SK-N-SH (cell line): Measurements from ENCODE around the gene ZNF414. TPM values are rescaled to one million over a fixed set of nuclear protein-coding genes. Genes with fewer than 3 reads are reported as not detected.

Source experiments
- CTCF ChIA-PET: fragments of 300-600, 350-600 bp; formaldehyde crosslinking; extraction: SDS; loops from one replicate; lab custom pipeline; 2021; lab: Yijun Ruan, JAX
- POLR2A ChIA-PET: fragments of 350-600 bp; sonication (Branson Sonifier 250); formaldehyde crosslinking; extraction: SDS; loops from one replicate; lab custom pipeline; 2020; ENCODE audit warnings: antibody characterized with exemption, inconsistent platforms; lab: Yijun Ruan, JAX
- DNase-seq: peaks from one replicate; pipeline ENCODE4 v3.0.0; 2012
- H2AFZ ChIP-seq: fragments of 200-600 bp; sonication (generic); 2 replicates; pipeline ENCODE4 v1.8.1; 2016; ENCODE audit warnings: antibody characterized with exemption, mild to moderate bottlenecking, low read depth
- H3F3A ChIP-seq: fragments of 200-600 bp; sonication (generic); replicated peaks from 2 replicates; pipeline ENCODE3; 2016; ENCODE audit warnings: antibody characterized with exemption, mild to moderate bottlenecking; ENCODE audit not compliant: insufficient read depth
- H3K27ac ChIP-seq, 2 experiments: fragments of 200-500 bp in 1 of 2; fragments of 200-600 bp in 1 of 2; sonication (Bioruptor generic) in 1 of 2; sonication (generic), shearing (Covaris generic) in 1 of 2; 2 replicates each; pipeline versions ENCODE4 v1.5.1 to v1.6.1; 2014 to 2016; ENCODE audit warnings: low read depth in 2 of 2, inconsistent platforms in 1 of 2, low read length in 1 of 2, mild to moderate bottlenecking in 1 of 2, mixed read lengths in 1 of 2
- H3K27me3 ChIP-seq: fragments of 200-600 bp; sonication (generic), shearing (Covaris generic); 2 replicates; pipeline ENCODE4 v1.6.1; 2016; ENCODE audit warnings: mixed run types; ENCODE audit not compliant: insufficient read depth
- H3K36me3 ChIP-seq, 2 experiments: fragments of 200-500 bp in 1 of 2; fragments of 200-600 bp in 1 of 2; sonication (Bioruptor generic) in 1 of 2; sonication (generic) in 1 of 2; replicated peaks in 1 of 2; 2 replicates each; pipeline versions ENCODE3 to v1.5.1; 2014 to 2016; ENCODE audit warnings: low read length in 1 of 2, mild to moderate bottlenecking in 1 of 2; ENCODE audit not compliant: insufficient read depth in 2 of 2, control insufficient read depth in 1 of 2
- H3K4me1 ChIP-seq, 2 experiments: fragments of 200-500 bp in 1 of 2; fragments of 200-600 bp in 1 of 2; sonication (Bioruptor generic) in 1 of 2; sonication (generic), shearing (Covaris generic) in 1 of 2; 2 replicates each; pipeline versions ENCODE4 v1.5.1 to v1.6.1; 2014 to 2016; ENCODE audit warnings: low read depth in 1 of 2, low read length in 1 of 2, mixed run types in 1 of 2; ENCODE audit not compliant: insufficient read depth in 2 of 2, control insufficient read depth in 1 of 2
- H3K4me2 ChIP-seq: fragments of 200-600 bp; sonication (generic), shearing (Covaris generic); 2 replicates; pipeline ENCODE4 v1.6.1; 2017; ENCODE audit warnings: mixed run types
- H3K4me3 ChIP-seq, 2 experiments: fragments of 200-500 bp in 1 of 2; fragments of 200-600 bp in 1 of 2; sonication (Bioruptor generic) in 1 of 2; sonication (generic), shearing (Covaris generic) in 1 of 2; 2 replicates each; pipeline versions ENCODE4 v1.5.1 to v1.8.1; 2014 to 2016; ENCODE audit warnings: low read depth in 2 of 2, inconsistent platforms in 1 of 2, low read length in 1 of 2, mild to moderate bottlenecking in 1 of 2, mixed read lengths in 1 of 2, moderate library complexity in 1 of 2
- H3K79me2 ChIP-seq: fragments of 200-600 bp; sonication (generic); 2 replicates; pipeline ENCODE4 v1.8.1; 2017; ENCODE audit warnings: mild to moderate bottlenecking; ENCODE audit not compliant: insufficient read depth
- H3K9ac ChIP-seq: fragments of 200-600 bp; sonication (generic); 2 replicates; pipeline ENCODE4 v1.6.1; 2017; ENCODE audit warnings: mixed run types
- H3K9me2 ChIP-seq: fragments of 200-600 bp; sonication (generic); 2 replicates; pipeline ENCODE4 v1.6.1; 2017; ENCODE audit warnings: mixed run types
- H3K9me3 ChIP-seq: fragments of 200-600 bp; sonication (generic); 2 replicates; pipeline ENCODE4 v1.6.1; 2017; ENCODE audit warnings: mixed run types, mild to moderate bottlenecking, moderate library complexity
- H4K20me1 ChIP-seq: fragments of 200-600 bp; sonication (generic); 2 replicates; pipeline ENCODE4 v1.6.1; 2017; ENCODE audit warnings: mild to moderate bottlenecking, mixed run types; ENCODE audit not compliant: insufficient read depth
- CHD2 ChIP-seq: fragments of 150-350 bp; IDR thresholded peaks from 2 replicates; pipeline ENCODE4 v1.6.1; 2018; ENCODE audit warnings: low read length; ENCODE audit not compliant: partially characterized antibody
- CTCF ChIP-seq: fragments of 200-600 bp; sonication (generic); IDR thresholded peaks from 2 replicates; pipeline ENCODE4 v1.6.1; 2017; ENCODE audit warnings: antibody characterized with exemption, mild to moderate bottlenecking, moderate library complexity
- EZH2phosphoT487 ChIP-seq: fragments of 200-600 bp; sonication (generic); IDR thresholded peaks from 2 replicates; pipeline ENCODE4 v1.6.1; 2017; ENCODE audit warnings: low read depth, mixed run types, mild to moderate bottlenecking, antibody characterized with exemption, moderate library complexity, borderline replicate concordance
- FOSL2 ChIP-seq: IDR thresholded peaks from 2 replicates; pipeline ENCODE4 v1.4.0; 2012; ENCODE audit warnings: low read depth, mild to moderate bottlenecking, moderate library complexity, borderline replicate concordance
- GATA2 ChIP-seq: sonication (generic); formaldehyde crosslinking; IDR thresholded peaks from 2 replicates; pipeline ENCODE4 v1.5.0; 2020; ENCODE audit warnings: mild to moderate bottlenecking, missing genetic modification reagents
- MAX ChIP-seq: IDR thresholded peaks from 2 replicates; pipeline ENCODE4 v1.4.0; 2012; ENCODE audit warnings: low read depth
- MXI1 ChIP-seq: IDR thresholded peaks from 2 replicates; pipeline ENCODE4 v1.6.1; 2012; ENCODE audit warnings: mild to moderate bottlenecking, low read depth, low read length, improper control_type of control experiment
- POLR2AphosphoS5 ChIP-seq: IDR thresholded peaks from 2 replicates; pipeline ENCODE4 v1.6.1; 2012; ENCODE audit warnings: low read depth, low read length
- RCOR1 ChIP-seq: fragments of 150-350 bp; IDR thresholded peaks from 2 replicates; pipeline ENCODE4 v1.6.1; 2017; ENCODE audit warnings: antibody characterized with exemption, low read length
- SIN3A ChIP-seq: IDR thresholded peaks from 2 replicates; pipeline ENCODE4 v1.6.1; 2012; ENCODE audit warnings: low read depth, mild to moderate bottlenecking, low read length, moderate library complexity, borderline replicate concordance
- TEAD4 ChIP-seq: IDR thresholded peaks from 2 replicates; pipeline ENCODE4 v1.4.0; 2012; ENCODE audit warnings: mild to moderate bottlenecking, borderline replicate concordance; ENCODE audit not compliant: insufficient read depth
- USF2 ChIP-seq: fragments of 150-350 bp; IDR thresholded peaks from 2 replicates; pipeline ENCODE4 v1.6.1; 2017; ENCODE audit warnings: antibody characterized with exemption, low read length, low read depth, borderline replicate concordance
- YY1 ChIP-seq: IDR thresholded peaks from 2 replicates; pipeline ENCODE4 v1.4.0; 2012; ENCODE audit warnings: low read depth, mild to moderate bottlenecking
- WGBS: methylation state at CpG from one replicate; pipeline ENCODE4 v1.1.6; 2017; ENCODE audit warnings: low lambda C conversion rate; 5-methylcytosine and 5-hydroxymethylcytosine counted together
- polyA plus RNA-seq, 3 experiments: library from polyadenylated mRNA; depleted of rRNA; stranded (reverse); fragments of >200 nt; gene quantifications; 2 replicates each; pipeline ENCODE4 v1.2.3, GENCODE V29; 2012
- TF ChIP-seq, protein P1 (sequence below): IDR thresholded peaks from 2 replicates; pipeline ENCODE4 v1.6.1; 2012; ENCODE audit warnings: mild to moderate bottlenecking, low read depth, low read length, moderate library complexity

Gene ZNF414
- polyA plus RNA-seq, 1 of the 3 experiments (the other 2 are of a cell fraction), result 17.0 TPM

DNA sequence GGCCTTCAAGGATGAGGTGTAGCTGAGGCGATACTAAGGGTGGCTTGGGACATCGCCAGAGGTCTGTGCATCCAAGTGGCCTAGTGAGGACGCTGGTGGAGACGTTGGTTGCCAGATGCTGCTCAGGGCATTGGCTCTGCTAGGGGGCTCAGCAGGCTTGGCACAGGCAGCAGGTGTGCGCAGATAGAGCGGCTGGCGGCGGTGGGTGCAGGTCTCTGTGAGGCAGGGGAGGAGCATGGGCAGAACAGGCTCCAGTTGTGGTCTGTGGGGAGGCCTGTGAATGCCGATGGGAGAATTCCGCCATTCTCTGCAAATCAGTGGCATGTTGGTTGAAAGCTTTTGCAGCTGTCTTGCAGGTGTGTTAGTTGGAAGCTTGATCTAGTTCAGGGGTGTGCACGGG is 32.8 kb downstream of the ZNF414 start:
- H3K9me2 ChIP-seq, result no peaks in the 10 kb centered on the region
- CTCF ChIA-PET, result interaction anchor here (0.9 to 1.6 kb wide), 5 partner anchors 10 to 127 kb away, joined by 3 to 4 read pairs (median 3); no protein-coding TSS in a partner anchor
- no peaks in the 10 kb centered on the region for H3F3A ChIP-seq
- 89% methylated on average over 8 of the region's 11 CpGs for WGBS
- peaks cover 24 to 53% of the 10 kb centered on the region in 2 experiments for H3K36me3 ChIP-seq
- no peak overlapping the region for H3K4me3 ChIP-seq
- no peaks in the 10 kb centered on the region for H3K27me3 ChIP-seq
- no peak overlapping the region for H2AFZ ChIP-seq
- POLR2A ChIA-PET, result interaction anchor here (1.1 kb wide), 1 partner anchor 68 kb away, joined by 3 read pairs; the partner anchor contains the start of gene MARCHF2
- no peak overlapping the region; a peak in 1 of 4 replicates for H3K27ac ChIP-seq
- H3K4me2 ChIP-seq, result no peak overlapping the region
- peaks cover 84% of the 10 kb centered on the region for H4K20me1 ChIP-seq
- H3K9ac ChIP-seq, result no peak overlapping the region
- no peaks in the 10 kb centered on the region; a peak in 1 of 4 replicates for H3K4me1 ChIP-seq
- TF ChIP-seq RCOR1 (no peak), POLR2AphosphoS5 (no peak), TEAD4 (no peak), FOSL2 (no peak), CTCF (no peak), EZH2phosphoT487 (no peak), YY1 (no peak), CHD2 (no peak)
- TF ChIP-seq, protein P1, sequence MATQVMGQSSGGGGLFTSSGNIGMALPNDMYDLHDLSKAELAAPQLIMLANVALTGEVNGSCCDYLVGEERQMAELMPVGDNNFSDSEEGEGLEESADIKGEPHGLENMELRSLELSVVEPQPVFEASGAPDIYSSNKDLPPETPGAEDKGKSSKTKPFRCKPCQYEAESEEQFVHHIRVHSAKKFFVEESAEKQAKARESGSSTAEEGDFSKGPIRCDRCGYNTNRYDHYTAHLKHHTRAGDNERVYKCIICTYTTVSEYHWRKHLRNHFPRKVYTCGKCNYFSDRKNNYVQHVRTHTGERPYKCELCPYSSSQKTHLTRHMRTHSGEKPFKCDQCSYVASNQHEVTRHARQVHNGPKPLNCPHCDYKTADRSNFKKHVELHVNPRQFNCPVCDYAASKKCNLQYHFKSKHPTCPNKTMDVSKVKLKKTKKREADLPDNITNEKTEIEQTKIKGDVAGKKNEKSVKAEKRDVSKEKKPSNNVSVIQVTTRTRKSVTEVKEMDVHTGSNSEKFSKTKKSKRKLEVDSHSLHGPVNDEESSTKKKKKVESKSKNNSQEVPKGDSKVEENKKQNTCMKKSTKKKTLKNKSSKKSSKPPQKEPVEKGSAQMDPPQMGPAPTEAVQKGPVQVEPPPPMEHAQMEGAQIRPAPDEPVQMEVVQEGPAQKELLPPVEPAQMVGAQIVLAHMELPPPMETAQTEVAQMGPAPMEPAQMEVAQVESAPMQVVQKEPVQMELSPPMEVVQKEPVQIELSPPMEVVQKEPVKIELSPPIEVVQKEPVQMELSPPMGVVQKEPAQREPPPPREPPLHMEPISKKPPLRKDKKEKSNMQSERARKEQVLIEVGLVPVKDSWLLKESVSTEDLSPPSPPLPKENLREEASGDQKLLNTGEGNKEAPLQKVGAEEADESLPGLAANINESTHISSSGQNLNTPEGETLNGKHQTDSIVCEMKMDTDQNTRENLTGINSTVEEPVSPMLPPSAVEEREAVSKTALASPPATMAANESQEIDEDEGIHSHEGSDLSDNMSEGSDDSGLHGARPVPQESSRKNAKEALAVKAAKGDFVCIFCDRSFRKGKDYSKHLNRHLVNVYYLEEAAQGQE, result no peak
- TF ChIP-seq, all 33 proteins: peak for 0
- peaks cover 89% of the 10 kb centered on the region for H3K79me2 ChIP-seq
- DNase-seq, result no peak
- no peaks in the 10 kb centered on the region for H3K9me3 ChIP-seq

DNA sequence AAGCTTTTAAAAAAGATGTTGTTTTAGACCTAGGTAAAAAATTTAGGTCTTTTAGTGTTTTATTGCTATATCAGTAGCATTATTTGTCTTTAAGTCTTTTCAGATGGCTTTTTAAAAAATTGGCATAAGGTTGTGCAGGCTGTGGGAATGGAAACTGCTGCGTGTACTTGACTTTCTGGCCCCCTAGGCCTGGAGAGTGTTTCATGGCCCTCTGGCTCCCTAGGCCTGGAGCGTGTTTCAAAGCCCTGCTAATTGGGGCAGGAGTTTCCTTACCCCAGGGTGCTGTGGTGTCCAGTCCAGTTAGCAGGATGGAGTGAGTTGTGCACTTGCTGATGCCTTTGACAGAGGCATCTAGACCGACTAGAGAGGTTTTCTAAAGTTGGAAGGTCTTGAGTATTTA is 35.4 kb downstream of the ZNF414 start:
- TF ChIP-seq CHD2, result no peak
- TF ChIP-seq GATA2, result no peak
- no peak for TF ChIP-seq MXI1
- no peak for TF ChIP-seq USF2
- TF ChIP-seq FOSL2, result no peak
- no peak for TF ChIP-seq MAX
- no peak for TF ChIP-seq EZH2phosphoT487
- TF ChIP-seq SIN3A, result no peak
- Histone ChIP-seq H3K4me2 (no peak overlapping the region), H3K79me2 (peaks cover 82% of the 10 kb centered on the region), H3F3A (peaks cover 6% of the 10 kb centered on the region), H3K36me3 (peaks cover 40 to 52% of the 10 kb centered on the region in 2 experiments), H2AFZ (no peak overlapping the region), H3K27ac (no peak overlapping the region), H3K9me2 (no peaks in the 10 kb centered on the region), H3K27me3 (no peaks in the 10 kb centered on the region), H4K20me1 (peaks cover 84% of the 10 kb centered on the region), H3K9ac (no peak overlapping the region), H3K9me3 (no peaks in the 10 kb centered on the region), H3K4me1 (no peaks in the 10 kb centered on the region; a peak in 1 of 4 replicates), H3K4me3 (no peak overlapping the region)
- 93% methylated on average over 3 of the region's 3 CpGs for WGBS
- ChIA-PET POLR2A (no interaction called here), CTCF (interaction anchor here (1.1 to 1.4 kb wide), 3 partner anchors 27 to 125 kb away, joined by 3 to 5 read pairs (median 5); no protein-coding TSS in a partner anchor)
- DNase-seq, result no peak
